ENCODE results near the gene PCBP3.

DNA sequence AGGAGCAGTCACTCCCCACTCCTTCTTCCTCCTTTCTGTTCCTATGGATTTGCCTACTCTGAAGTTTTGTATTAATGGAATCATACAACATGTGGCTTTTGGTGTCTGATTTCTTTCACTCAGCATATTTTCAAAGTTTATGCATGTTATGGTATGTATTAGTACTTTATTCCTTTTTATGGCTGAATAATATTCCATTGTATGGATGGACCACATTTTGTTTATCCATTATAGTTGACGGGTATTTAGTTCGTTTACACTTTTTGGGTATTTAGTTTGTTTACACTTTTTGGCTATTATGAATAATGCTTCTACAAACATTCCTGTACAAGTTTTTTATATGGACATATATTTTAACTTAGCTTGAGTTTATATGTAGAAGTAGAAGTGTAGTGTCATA, 113.1 kb downstream of the PCBP3 start:
- TF ChIP-seq ZNF274 (IDR thresholded peaks at IDR 0.05; ENCODE audit: low read depth, low read length) = no peak
- no peak for TF ChIP-seq SUZ12 (IDR thresholded peaks at IDR 0.05; ENCODE audit: extremely low read depth, insufficient read depth, insufficient read length)
